Measurements from ENCODE around the gene FAM227B.

- TF ChIP-seq FOXK2 (IDR thresholded peaks at IDR 0.05) (no peak), SP1 (IDR thresholded peaks at IDR 0.05) (no peak)
Observed at GRCh38 chr15:49570672-49571071, 49.9 kb downstream of the FAM227B start.
